ENCODE results near the gene SDK1.

Gene SDK1

DNA sequence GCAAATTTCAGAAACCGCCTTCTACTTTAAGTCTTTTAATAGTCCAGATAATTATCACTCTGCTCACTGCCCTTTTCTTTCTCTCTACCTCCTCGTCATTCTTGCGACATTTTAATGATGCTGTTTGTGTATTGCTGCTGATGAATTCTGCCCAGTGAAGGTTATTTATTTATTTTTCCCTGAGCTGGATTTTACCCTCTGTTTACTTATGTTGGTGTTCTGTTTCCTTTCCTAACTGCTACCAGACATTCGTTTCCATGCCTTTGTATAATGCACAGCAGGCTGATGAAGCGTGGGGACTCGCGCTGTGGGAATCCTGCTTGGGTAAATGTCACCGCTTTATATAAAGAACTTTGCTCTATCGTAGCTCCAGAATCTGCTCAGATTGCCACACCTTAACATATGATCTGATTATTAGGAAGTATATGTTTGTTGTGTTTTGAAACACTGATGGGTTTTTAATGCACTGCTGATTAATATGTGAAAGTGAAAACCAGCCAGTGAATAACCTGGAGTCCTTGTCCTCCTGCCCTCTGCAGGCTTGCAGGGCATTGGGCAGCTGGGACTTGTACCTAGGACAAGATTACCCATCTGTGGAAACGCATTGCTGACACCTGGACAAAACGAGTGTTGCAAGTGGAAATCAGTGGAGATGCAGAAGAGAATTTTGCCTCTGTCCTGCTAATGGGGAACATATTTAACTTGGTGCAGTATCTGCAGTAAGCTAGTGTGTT, 291.5 kb downstream of the SDK1 start:
- DNase-seq = peak; percentile 75

DNA sequence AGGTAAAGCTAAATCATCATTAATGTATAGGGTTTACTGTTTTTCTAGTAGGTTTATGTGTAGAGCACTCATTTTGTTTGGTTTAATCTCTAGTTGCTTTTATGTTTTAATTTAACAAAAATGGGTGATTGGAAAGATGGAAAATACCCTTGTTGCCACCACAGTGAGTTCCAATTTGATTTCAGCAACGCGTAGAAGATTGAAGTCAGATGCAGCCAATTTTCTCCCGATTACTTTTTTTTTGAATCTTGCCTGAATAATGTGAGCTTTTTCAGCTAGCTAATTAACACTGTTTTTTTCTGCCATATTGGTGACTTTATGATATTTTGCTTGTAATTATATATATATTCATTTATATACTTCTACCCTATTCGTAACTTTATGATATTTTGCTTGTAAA, 293.8 kb downstream of the SDK1 start:
- DNase-seq = no peak

DNA sequence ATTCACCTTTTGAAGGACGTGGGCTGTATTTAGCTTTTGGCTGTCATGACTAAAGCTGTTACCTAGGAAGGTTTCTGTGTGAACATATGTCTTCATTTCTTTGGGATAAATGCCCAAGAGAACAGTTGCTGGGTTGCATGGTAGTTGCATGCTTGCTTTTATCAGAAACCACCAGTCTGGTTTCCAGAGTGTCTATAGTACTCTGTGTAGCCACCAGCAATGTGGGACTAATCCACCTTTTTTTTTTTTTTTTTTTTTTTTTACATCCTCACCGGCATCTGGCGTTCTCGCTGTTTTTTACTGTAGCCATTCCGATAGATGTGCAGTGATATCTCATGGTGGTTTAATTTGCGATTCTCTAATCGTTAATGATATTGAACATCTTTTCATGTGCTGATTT, 297.8 kb downstream of the SDK1 start:
- DNase-seq = no peak

DNA sequence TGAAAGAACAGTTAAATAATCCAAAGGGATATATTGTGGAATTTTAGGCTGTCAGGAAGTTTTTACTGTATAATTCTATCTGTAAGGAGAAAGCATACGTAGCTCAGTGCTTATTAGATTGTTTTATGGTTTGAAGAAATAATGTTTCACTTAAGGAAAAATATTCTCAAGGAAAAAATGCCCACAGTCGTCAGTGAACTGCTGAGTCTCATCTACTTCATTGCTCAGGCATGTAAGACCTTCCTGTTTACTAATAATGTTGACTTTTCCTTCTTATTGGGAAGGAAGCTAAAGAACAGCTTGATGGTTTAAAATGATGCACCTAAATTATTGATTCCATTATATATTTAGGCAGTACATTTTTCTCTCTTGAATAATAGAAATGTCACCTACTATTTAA, 304.2 kb downstream of the SDK1 start:
- no peak for DNase-seq

DNA sequence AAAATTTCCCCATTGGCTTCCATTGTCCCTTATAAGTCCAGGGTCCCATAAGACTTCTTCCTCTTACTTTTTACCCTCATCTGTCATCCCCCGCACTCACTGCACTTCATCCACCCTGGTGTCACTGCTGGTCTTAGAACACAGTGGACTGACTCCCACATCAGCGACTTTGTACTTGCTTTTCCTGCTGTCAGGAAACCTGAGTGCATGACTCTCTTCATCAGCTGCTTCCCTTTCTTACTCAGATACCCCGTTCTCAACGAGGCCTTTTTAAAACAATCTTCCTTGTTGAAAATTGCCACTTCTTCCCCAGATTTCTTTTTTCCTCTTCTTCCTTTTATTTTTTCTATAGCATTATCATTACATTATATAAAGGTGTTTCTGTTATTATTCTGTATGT, 305.4 kb downstream of the SDK1 start:
- no peak for DNase-seq

DNA sequence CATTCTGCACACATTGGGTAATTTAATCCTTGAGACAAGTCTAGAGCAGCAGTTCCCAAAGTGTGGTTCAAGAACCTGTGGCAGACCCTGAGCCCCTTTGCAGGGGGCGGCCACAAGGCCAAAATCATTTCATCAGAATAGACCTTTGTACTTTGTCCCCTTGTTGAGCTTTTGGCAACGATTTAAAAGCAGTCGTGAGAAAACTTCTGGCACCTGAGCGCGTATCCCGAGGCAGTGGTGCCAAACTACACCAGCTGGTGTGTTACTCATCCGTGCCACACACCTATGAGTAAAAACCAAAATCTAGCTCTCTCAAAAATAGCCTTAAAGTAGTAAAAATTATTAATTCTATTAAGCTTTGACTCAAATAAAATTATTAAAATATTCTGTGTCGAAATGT, 306.8 kb downstream of the SDK1 start:
- DNase-seq = no peak

DNA sequence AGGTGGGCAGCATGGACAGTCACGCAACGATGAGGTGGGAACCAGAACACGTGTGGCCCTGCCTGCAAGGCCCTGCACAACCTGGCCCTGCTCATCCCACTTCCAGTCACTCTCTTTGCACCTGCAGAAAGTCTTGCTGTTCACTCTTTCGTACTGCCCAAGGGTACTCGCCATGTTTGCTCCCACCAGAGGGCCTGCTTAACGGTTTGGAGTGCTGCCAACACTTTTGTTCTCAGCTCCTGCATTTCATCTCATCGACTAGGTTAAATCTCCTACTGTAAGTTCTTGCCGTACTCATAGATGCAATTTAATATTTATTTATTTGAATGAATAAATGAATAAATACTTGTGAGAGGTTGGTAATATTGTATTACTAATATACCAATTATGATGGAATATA, 315.3 kb downstream of the SDK1 start:
- DNase-seq = no peak

DNA sequence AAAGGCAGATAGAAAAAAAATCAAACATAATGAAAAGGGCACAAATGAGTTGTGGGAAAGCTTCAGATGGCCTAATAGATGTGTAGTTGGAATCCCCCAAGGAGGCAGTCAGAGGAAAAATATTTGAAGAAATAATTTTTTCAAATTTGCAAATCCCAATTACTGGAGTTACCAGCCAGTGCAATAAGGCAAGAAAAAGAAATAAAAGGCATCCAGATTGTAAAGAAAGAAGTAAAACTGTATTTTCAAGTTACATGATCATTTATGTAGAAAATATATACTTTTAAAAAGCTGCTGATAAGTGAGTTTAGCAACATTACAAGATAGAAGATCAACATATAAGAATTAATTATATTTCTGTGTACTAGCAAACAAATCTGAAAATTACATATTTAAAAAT, 329.0 kb downstream of the SDK1 start:
- DNase-seq = no peak

DNA sequence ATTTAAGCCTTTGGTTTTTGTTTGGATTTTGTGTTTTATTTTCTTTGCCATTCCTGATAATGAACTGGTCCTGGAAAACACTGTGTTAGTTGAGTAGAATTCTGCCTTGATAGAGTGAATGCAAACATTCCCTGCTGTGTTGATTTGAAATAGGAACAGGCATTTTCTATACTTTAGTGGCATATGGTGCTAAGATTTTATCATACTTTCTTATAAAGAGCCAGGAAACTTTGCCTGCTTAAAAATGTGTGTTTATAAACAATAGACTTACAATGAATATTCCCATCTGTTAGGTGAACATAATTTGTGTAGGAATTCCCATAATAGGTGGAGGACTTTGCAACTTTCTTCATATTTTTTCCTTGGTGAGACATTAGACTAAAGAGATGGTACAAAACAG, 333.3 kb downstream of the SDK1 start:
- DNase-seq = no peak

DNA sequence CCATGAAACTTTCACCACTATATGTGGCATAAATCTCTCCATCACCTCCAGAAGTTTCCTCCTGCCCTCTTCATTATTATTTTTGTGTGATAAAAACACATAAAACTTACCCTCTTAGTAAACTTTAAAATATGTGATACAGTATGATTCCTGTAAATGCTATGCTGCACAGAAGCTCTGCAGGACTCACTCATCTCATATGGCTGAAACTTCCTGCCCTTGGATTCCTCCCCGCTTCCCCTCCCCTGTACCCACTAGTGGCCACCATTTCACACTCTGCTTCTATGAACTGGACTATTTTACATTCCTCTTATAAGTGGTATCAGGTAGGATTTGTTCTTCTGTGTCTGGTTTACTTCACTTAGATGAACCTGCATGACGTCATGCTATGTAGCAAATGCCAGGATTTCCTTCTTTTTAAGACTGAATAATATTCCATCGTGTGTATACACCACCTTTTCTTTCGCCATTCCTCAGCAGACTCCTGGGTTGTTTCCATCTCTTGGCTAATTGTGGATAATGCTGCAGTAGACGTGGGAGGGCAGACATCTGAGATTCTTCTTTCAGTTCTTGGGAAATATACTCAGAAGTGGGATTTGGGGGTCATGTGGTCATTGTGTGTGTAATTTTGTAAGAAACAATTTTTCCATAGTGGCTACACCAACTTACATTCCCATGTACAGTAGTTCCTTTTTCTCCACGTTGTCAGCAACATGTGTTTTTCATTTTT, 335.2 kb downstream of the SDK1 start:
- DNase-seq = no peak

DNA sequence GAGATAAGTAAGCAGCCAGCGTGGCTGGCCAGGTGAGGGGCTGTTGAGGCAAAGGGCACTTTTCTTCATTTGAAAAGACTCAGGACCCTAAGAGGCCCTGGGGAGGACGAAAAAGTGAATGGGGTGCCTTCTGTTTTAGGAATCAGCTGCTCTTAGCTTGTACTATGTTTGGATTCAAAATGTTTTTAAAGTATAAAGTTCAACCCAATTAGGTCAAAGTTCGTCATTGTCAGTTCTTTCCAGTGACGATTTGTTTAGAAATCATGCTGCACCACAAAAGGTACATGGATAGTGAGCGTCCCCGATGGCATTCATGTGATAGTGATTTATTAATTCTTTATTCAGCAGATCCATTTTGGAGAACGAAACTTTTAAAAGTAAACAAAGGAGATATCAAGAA, 338.2 kb downstream of the SDK1 start:
- no peak for DNase-seq

DNA sequence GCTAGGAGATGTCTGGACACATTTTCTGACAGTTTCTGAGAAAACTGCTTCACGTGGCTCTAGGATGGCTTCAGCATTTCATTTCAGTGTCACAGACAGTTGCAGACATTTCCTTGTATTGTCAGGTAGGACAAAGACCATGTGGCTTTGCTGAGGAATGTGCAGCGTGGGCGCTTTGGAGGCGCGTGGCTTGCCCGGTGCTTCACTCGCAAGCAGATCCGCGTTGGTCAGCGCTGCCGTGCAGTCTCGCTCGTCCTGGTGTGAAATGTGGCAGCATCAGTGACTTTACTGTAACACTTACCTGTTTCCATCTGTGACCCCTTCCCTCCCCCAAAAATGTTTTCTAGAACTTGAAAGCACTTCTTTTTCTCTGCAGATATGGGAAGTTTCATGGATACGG, 340.5 kb downstream of the SDK1 start:
- DNase-seq = no peak

DNA sequence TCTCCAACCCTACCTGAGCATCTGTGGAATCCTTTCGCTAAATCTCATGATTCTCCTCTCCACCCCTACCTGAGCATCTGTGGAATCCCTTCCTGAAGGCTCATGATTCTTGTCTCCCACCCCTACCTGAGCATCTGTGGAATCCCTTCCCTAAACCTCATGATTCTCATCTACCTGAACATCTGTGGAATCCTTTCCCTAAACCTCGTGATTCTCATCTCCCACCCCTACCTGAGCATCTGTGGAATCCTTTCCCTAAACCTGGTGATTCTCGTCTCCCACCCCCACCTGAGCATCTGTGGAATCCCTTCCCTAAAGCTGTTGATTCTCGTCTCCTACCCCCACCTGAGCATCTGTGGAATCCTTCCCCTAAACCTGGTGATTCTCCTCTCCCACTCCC, 342.0 kb downstream of the SDK1 start:
- no peak for DNase-seq

DNA sequence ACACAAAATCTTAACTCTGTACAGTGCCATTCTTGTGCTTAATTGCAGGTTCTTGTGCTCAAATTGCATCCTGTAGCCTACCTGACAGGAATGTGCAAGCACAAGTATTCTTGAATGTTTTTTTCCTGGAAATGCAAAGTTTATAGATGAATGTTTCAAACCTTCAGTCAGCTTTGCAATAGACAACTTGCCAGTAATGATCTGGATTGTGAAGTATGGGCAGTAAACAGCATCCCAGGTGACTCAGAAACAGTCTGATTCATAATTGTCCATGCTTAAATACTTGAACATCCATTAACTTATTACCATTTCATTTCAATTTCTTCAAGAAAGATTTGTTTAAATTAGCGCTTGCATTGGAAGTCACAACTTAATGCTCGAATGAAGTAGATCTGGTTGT, 347.2 kb downstream of the SDK1 start:
- no peak for DNase-seq

DNA sequence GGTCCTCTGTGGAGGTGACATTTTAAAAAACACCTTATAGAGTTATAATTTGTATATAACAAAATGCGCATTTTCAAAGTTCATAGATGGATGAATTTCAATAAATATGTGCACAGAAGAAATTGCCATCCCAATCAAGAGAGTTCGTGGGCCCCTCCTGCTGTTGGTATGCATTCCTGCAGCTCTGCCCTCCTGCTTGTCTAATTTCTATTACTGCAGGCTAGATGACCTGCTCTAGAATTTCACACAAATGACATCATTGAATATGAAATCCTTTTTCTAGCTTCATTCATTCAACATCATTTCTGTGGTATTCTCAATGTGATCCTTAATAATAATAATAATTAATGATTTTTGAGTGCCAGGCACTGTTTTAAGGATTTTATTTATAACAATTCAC, 348.2 kb downstream of the SDK1 start:
- no peak for DNase-seq

DNA sequence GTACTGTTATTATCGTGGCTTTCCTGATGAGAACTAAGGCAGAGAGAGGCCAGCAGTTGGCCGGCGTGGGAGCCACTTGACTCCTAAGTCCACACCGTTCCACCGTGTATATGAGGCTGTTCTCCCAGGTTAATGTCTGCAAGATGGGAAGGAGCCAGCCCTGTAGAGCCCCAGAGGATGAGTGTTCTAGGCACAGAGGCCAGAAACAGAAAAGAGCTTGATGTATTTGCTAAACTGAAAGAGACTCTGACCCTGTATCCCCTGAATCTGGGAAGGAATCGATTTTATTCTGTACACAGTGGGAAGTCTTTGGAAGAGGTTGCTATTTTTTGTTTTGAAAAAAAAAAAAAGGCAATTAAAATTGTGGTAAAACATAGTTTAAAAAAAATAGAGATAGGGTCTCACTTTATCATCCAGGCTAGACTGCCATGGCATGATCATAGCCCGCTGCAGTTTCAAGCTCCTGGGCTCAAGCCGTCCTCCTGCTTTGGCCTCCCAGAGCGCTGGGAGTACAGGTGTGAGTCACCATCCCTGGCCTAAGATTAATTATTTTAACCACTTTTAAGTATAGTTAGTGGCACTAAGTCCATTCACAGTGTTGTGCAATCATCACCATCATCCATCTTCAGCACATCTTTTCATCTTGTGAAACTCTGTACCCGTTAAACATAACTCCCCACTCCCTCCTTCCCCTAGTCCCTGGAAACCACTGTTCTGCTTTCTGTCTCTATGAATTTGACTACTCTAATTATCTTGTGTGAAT, 348.8 kb downstream of the SDK1 start:
- DNase-seq = no peak

DNA sequence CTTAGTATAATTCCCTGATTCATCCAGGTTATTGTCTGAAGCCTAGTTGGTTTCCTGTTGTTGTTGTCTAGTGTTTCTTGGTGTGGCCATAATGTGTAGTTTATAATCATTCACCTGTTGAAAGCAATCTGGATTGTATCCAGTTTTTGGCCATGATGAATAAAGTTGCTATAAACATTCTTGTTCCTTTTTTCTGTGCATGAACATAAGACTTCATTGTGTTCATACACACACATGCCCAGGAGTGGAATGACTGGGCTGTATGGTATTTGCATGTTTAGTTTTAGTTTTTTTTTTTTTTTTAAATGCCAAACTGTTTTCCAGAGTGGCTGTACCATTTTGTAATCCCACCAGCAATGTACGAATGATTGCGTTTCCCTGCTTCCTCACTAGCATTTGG, 349.8 kb downstream of the SDK1 start:
- no peak for DNase-seq

DNA sequence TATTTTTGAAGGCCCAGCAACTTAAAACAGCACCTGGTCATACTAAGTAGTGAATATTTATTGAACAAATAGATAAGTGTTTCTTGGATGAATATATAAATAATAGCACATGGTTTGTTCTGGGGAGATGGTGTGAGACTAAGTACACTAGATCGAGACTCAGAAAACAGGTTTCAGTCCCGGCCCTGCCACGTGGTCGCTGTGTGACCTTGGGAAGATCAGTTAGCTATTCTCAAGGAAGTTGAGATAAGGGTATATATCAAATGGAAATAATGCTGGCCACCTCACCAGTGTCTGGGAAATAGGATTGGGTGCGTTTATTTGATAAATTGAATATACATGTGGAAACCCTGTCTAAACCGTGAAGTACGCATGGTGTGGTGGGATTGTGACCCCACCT, 354.6 kb downstream of the SDK1 start:
- no peak for DNase-seq

DNA sequence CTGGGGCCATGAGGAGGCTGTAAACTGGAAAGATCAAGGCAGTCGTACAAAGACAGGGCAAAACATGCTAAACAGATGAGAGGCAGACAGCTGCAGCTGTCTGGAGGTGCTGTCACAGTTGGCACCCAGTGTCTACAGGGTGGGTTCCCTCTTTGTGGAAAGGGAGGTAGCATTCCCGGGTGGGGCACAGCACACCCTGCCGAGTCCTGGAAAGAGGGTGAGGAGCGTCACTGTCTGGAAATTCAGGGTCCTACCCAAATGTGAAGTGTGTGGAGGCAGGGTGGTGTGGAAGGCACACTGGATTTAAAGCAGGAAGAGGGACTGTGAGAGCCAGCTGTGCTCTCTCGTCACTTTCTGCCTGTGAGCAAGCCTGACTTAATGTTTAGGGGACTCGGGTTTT, 356.2 kb downstream of the SDK1 start:
- DNase-seq = no peak

DNA sequence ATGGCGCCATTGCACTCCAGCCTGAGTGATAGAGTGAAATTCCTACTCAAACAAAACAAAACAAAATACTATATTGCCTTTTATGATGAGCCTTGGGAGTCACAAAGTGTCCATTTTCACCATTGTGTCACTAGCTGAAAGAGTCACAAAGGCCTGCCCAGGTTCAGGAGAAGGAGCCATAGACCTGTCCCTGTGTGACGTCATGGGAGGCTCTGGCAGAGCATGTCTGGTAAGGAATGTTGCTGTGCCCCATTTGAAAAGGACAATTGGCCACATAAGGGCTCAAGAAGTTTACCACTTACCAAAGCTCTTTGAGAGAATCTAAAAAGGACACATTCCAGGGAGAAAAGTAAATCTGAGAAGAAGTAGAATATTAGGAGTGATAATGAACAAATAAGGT, 367.7 kb downstream of the SDK1 start:
- no peak for DNase-seq

DNA sequence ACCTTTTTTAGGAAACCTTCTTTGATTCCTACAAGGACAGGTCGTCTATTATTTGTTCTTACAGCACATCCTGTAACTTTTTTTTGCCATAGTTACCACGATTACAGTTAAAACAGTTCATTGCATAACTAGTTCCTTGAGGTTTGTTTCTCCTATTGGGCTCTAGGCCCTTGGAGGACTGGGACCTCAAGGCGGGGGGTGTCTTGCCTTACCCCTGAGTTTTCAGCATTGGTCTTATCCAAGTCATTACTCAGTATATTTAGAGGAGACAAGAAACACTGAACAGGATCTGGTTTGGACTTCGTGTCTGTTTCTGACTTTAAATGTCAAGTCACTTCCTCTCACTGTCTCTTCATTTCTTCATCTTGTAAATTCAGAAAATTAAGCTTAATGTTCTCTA, 369.8 kb downstream of the SDK1 start:
- DNase-seq = no peak

DNA sequence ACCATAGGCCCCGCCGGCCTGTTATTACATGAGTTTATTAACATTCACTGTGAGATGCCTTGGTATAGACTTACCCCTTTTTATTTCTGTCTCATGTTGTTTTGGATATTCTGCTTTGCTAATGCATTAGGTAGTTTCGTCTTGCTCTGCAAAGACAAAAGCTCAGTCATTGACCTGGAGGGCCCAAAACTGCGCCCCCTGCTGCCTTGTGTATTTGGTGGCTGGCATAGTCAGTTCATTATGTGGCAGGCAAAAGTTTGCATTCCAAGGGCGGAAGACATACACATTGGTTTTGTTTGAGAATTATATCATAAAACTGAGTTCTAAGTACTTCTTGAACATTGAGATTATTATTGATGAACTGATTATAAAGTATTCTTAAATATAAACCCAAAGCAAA, 372.5 kb downstream of the SDK1 start:
- DNase-seq = no peak

DNA sequence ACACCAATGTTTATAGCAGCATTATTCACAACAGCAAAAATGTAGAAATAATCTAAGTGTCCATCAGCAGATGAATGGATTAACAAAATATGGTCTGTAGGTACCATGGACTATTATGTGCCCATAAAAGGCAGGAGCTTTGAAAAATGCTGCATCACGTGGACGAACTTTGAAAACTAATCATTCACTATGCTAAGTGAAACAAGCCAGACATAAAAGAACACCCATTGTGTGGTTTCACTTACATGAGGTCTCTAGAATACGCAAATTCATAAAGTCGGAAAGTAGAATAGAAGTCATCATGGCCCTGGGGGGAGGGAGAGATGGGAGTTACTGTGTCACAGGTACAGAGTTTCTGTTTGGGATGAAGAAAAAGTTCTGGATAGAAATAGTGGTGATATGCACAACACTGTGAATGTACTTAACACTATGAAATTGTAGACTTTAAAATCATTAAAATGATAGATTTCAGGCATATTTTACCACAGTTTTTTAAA, 377.3 kb downstream of the SDK1 start:
- DNase-seq = no peak

Data from NCI-H1417 treated with DMSO at 0.1 percent for 48 hours (cell line).